LHCN-M2 (cell line): ENCODE results near the gene CYTH2. TPM values are rescaled to one million over a fixed set of nuclear protein-coding genes. Genes with fewer than 3 reads are reported as not detected.

Experiments used
- DNase-seq: peaks from one replicate; pipeline ENCODE4 v3.0.0-alpha.2; 2012; ENCODE audit warnings: low read depth
- polyA plus RNA-seq: library from polyadenylated mRNA; unstranded; fragments of >200 nt; gene quantifications from one replicate; pipeline ENCODE4 v1.2.1, GENCODE V29; 2012; ENCODE audit warnings: missing spikeins
- total RNA-seq: library from RNA; depleted of rRNA; stranded (reverse); fragments of >200 nt; gene quantifications from 2 replicates; pipeline ENCODE4 v1.2.3, GENCODE V29; 2014; rRNA removed

The CYTH2 gene, protein sequence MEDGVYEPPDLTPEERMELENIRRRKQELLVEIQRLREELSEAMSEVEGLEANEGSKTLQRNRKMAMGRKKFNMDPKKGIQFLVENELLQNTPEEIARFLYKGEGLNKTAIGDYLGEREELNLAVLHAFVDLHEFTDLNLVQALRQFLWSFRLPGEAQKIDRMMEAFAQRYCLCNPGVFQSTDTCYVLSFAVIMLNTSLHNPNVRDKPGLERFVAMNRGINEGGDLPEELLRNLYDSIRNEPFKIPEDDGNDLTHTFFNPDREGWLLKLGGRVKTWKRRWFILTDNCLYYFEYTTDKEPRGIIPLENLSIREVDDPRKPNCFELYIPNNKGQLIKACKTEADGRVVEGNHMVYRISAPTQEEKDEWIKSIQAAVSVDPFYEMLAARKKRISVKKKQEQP
- 37.7 and 61.0 TPM in 2 replicates for total RNA-seq
- 49.4 TPM for polyA plus RNA-seq

DNA sequence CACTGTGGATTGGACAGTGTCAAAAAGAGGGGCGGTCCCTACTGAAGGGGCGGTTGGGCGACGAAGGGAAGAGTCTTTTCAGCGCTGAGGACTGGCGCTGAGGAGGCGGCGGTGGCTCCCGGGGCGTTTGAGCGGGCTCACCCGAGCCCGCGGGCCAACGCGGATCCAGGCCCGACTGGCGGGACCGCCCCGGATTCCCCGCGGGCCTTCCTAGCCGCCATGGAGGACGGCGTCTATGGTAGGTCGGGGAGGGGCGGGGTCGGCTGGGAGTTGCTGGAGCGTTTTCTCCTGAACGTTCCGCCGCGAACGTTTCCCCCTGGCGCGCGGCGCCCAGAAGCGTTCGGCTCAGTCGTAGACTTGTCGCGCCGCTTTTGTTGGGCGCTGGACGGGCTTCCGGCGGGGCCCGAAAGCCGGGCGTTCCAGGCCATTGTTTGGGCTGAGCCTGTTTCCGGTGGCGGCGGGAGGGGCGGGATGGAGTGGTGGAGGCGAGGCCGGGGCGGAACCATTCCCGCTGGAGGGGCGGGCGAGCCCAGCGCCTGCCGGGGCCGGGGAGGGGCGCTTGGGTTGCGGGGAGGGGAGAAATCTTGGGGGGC is at the start of gene CYTH2:
CYTH2 (plus strand) TSS at position 81 of the 593 bp plus-strand sequence; CDS start at position 220, 139 bp downstream.
- peak; percentile 79 for DNase-seq

DNA sequence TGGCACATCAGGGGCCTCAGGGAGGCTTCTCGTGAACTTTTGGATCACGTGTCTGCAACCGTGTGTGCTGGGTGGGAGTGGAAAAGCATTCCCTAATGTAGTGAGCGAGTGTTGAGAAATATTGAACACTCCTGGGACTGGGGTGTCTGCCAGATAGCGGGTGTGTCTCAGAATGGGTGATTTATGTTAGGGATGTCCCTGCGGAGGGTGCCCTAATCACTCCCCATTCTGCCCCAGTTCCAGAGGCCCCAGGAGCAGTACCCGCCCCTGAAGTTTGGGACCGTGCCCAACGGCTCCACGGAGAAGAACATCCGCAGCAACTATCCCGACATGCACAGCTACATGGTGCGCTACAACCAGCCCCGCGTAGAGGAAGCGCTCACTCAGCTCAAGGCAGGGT is 47.6 kb upstream of the CYTH2 start:
- DNase-seq: no peak

DNA sequence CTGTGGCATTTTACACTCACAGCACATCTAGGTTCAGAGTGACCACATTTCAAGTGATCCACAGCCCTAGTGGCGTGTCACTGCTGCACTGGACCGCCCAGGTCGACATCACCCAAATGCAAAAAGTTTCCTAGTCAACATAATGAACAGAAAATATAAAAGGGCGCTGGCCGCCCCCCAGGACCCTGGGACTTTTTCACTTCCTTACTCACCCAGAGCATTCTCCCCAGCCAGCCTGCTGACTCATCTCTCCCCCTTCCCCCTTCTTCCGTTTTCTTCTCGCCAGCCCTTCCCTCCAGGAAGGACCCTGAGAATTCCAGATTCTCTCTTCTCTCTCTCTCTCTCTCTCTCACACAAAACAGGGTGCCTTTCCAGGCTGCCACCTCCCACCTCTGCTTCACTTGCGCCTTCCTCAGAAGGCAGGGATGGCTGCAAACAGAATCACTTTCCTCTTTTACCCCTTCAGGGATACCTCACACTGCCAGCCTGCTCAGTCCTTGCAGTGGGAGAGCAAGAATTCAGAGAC is 44.4 kb upstream of the CYTH2 start:
- DNase-seq: peak; percentile 26

DNA sequence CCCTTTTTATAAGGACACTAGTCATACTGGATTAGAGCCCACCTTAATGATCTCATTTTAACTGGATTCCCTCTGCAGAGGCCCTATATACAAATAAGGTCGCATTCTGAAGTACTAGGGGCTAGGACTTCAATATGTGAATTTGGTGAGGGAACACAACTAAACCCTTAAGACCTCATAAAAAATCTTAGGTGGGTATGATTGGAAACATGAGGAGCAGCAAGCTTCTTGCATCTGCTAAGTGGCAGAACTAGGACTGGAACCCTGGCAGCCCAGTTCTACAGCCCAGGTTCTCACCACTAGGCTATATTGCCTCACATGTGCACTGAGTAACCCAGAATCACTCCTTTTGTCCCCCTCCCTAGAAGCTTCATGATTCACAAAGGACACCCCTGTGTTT is 40.5 kb upstream of the CYTH2 start:
- DNase-seq: no peak

DNA sequence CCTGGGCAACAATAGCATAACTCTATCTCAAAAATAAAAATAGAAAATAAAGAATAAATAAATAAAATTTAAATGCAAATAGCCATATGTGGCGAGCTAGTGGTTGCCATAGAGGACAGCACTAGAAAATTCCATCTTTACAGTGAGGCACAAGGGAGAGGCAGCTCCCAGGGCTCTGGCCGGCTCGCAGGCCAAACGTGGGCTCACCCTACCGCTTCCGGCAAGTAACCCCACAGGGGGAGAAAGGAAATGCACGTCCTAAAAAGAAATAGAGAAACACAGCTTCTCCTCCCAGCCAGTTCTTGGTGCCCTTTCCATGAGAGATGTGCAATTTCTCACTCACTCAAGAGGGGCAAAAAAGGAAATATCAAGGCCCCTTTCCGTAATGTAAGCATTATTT is 35.8 kb upstream of the CYTH2 start:
- DNase-seq: no peak

DNA sequence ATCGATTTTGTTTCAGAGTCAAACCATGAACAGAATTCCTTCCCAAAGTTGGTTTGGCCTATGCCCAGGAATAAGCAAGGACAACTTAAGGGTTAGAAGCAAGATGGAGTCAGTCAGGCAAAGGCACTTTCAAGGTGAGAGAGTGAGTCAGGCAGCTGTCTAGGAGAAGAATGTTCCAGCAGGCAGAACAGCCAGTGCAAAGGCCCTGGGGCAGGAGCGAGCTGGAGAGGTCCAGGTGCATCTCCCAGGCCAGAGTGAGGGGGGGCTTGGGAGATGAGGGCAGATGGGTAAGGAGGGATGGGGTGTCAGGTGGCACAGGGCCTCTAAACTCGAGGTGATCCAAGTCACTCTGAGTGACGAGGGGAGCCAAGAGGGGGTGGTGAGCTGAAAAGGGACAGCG is 32.6 kb upstream of the CYTH2 start:
- no peak for DNase-seq

DNA sequence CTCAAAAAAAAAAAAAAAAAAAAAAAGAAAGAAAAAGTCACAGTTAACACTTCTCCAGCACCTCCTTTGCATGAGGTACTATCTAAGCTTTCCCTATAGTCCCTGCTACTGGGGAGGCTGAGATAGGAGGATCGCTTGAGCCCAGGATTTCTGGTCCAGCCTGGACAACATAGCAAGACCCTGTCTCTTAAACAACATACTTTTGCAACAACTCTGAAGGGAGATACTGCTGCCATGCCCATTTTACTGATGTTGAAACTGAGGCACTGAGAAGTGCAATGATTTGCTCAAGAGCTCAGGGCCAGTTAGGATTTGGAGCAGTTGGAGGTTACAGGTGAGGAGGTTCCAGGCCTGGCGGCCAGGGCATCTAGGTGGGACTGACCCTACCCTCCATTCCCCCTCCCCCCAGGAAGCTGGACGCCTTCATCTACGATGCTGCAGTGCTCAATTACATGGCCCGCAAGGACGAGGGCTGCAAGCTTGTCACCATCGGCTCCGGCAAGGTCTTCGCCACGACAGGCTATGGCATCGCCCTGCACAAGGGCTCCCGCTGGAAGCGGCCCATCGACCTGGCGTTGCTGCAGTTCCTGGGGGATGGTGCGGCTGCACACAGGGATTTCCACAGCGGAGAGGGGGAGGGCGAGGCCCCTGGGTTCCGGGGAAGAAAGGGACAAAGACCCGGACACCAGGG is 27.7 kb upstream of the CYTH2 start:
- DNase-seq: no peak

DNA sequence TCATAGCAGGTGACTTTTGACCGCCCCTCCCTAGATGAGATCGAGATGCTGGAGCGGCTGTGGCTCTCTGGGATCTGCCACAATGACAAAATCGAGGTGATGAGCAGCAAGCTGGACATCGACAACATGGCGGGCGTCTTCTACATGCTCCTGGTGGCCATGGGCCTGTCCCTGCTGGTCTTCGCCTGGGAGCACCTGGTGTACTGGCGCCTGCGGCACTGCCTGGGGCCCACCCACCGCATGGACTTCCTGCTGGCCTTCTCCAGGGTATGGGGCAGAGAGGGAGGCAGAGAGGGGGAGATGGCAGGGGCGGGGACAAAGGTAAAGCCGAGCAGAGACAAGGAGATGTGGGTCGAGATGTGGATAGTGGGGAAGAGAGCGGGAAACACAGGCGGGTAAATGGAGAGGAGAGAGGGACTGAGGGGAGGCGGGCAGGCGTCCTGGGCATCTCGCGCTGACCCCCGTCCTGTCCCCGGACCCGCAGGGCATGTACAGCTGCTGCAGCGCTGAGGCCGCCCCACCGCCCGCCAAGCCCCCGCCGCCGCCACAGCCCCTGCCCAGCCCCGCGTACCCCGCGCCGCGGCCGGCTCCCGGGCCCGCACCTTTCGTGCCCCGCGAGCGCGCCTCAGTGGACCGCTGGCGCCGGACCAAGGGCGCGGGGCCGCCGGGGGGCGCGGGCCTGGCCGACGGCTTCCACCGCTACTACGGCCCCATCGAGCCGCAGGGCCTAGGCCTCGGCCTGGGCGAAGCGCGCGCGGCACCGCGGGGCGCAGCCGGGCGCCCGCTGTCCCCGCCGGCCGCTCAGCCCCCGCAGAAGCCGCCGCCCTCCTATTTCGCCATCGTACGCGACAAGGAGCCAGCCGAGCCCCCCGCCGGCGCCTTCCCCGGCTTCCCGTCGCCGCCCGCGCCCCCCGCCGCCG is 26.8 kb upstream of the CYTH2 start:
- no peak for DNase-seq

DNA sequence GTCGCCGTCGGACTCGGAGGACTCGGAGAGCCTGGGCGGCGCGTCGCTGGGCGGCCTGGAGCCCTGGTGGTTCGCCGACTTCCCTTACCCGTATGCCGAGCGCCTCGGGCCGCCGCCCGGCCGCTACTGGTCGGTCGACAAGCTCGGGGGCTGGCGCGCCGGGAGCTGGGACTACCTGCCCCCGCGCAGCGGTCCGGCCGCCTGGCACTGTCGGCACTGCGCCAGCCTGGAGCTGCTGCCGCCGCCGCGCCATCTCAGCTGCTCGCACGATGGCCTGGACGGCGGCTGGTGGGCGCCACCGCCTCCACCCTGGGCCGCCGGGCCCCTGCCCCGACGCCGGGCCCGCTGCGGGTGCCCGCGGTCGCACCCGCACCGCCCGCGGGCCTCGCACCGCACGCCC is 25.9 kb upstream of the CYTH2 start:
- no peak for DNase-seq

DNA sequence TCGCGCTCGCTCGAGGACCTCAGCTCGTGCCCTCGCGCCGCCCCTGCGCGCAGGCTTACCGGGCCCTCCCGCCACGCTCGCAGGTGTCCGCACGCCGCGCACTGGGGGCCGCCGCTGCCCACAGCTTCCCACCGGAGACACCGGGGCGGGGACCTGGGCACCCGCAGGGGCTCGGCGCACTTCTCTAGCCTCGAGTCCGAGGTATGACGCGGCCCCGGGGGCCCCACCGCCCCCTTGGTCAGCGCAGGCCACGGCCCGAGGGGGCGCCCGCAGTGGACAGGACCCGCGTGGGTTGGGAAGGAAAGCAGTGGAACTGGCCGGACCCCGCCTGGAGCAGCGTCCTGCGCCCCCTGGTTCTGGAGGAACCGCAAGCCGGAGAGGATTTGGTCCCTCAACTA is 25.4 kb upstream of the CYTH2 start:
- no peak for DNase-seq

DNA sequence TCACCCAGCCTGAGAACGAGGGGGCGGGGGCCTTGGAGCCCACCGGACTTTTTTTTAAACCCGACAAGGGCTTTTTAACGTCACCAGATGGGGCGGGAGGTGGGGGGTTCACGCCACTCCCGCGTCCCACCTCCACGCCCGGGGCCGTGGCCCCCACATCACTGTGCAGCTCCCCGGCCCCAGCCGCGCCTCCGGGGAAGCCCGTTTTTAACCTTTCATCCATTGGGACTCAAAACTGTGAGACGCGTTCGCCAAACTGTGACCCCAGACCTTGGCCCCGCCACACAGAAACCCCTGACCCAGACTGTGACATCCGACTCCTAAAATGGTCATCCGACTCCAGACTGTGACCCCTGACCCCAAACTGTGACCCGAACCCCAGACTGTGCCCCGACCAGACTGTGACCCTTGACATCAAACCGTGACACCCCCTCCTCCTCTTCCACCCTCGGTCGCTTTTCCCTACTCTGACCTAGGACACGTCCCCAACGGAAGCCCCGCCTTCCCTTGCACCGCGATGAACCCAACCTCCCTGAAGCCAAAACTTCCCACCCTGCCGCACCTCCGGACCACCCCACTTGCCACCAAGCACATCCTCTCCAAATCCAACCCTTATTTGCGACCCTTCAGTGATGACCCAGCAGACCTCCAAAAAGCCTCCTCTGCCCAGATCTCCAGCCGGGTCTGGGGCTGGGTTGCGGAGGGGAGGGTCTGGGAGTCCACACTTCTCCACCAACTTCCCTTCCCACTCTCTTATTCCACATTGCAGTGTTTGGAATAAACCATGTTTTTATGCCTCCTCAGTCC is 24.8 kb upstream of the CYTH2 start:
- DNase-seq: no peak

DNA sequence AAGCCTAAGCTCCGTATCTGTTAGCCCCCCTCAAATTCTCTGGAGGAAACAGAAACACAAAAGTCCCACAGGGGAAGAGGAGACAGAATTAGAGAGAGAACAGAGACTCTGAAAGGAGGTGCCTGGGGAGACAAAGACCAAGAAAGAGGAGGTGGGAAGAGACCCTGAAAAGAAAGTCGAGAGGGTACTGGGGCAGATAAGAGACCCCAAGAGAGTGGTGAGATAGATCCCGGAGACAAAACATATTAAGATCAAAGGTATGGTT is 24.3 kb upstream of the CYTH2 start:
- DNase-seq: peak; percentile 7

DNA sequence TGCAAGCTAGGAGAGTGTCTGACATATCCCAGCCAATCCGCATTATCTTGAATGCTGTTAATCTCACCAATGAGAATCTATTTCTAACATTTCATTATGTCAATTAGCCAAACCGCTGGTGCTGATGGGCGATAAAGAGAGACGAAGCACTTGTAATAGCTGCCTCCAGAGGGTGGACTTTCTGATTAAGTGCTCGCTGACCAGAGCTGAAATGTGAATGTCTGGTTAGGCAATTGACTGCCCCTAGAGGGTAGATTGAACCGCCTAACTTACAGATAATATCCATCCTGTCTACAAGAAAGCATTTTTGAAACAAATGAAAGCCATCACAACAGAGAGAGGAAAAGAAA is 23.9 kb upstream of the CYTH2 start:
- peak; percentile 91 for DNase-seq

DNA sequence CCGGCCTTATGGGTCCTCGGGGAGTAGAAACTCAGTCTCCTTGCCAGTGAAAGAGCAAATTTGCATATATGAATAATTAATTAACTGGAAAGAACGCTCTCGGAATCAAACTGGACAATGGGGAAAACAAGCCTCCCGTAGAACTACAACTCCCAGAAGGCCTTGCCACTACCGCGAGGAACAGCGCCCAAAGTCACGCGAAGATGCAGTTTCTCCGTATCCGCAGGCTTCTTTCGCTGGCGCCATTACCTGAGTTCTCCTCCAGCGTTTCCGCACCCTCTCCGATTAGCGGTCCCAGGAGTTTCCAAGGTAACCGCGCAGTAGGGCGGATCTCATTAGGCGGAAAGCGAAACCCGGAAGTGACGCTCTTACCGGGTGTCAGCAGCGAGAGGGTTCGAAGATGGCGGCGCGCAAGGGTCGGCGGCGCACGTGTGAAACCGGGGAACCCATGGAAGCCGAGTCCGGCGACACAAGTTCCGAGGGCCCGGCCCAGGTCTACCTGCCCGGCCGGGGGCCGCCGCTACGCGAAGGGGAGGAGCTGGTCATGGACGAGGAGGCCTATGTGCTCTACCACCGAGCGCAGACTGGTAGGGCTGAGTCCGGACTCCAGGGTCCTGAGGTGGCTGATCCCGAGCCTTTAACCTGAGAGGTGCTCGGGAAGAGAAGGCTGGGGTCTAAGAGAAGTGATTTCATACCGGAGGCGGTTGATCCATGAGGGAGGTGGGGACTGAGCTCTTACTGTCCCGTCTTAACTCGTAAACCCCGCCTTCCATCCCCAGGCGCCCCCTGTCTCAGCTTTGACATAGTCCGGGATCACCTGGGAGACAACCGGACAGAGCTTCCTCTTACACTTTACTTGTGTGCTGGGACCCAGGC is 23.3 kb upstream of the CYTH2 start, which contains the start of gene GRWD1:
GRWD1 (plus strand) TSS at position 378 of the 876 bp plus-strand sequence; CDS start at position 401, 23 bp downstream.
- DNase-seq: peak; percentile 95

DNA sequence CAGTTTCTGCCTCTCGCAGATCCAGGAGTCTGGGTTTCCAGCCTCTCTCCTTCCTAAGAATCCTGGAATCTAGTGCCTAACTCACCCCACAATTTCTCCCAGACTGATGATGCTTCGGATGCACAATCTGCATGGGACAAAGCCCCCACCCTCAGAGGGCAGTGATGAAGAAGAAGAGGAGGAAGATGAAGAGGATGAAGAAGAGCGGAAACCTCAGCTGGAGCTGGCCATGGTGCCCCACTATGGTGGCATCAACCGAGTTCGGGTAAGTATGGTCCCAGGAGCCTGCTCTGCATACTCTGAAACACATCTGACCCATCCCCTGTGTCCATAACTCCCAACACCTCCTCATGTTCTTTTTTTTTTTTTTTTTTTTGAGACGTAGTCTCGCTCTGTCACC is 22.6 kb upstream of the CYTH2 start:
- no peak for DNase-seq

DNA sequence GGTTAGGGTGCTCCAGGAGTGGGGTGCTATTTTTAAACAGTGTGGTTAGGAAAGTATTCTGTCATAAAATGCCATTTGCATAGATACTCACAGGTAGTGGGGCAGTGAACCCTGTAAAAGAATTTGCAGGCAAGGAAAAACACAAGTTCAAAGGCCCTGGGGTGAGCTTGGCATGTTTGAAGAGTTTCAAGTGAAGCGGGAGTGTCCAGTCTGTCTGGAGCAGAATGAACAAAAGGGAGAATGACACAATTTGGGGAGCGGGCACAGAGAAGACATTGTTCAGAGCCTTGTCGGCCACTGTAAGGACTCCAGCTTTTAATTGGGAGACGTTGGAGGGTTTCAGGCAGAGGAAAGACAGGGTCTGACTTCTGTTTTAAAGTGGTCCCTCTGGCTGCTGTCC is 20.6 kb upstream of the CYTH2 start:
- no peak for DNase-seq

DNA sequence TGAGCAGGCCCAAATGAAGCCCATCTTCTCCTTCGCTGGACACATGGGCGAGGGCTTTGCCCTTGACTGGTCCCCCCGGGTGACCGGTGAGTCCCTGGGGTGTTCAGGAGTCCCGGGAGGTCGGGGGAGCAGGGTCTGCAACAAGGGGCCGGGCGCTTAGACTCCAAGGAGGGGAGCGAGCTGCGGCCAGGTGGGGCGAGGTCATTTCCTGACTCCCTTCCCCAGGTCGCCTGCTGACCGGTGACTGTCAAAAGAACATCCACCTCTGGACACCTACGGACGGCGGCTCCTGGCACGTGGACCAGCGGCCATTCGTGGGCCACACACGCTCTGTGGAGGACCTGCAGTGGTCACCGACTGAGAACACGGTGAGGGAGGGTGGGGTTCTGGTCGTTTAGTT is 18.7 kb upstream of the CYTH2 start:
- DNase-seq: no peak

DNA sequence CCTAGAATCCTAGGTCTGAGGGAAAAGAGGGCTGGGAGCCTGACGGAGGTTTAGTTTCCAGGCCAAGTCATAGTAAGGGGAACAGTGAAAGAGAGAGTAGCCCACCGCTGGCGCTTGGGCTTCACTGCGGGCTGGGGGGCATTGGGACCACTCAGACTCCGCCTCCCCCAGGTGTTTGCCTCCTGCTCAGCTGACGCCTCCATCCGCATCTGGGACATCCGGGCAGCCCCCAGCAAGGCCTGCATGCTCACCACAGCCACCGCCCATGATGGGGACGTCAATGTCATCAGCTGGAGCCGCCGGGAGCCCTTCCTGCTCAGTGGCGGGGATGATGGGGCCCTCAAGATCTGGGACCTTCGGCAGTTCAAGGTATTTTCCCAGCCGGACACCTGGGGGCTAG is 18.3 kb upstream of the CYTH2 start:
- DNase-seq: no peak

DNA sequence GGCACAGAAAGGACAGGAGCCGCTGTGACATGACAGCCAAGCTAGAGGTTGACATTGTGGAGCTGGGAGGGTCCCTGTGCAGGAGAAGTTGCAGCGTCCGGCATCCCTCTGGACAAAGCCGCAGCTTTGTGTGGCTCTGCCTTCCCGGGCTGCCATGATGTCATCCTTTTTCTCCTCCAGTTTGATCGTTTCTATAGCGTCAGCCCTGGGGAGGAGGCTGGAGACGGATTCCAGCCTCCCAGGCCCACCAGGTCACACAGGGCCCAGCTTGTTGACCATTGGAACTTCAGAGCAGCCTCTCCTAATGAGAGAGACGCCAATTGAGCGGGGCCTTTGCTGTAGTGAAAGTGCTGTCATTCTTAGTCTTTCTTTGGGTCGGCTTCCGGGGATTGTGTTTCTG is 17.5 kb upstream of the CYTH2 start:
- DNase-seq: no peak
